22Rv1 (cell line): ENCODE results near the gene RBBP4.

Experiments used
- ZFX ChIP-seq: fragments of 450-650 bp; IDR thresholded peaks from 2 replicates; pipeline ENCODE4 v1.6.1; 2017; ENCODE audit warnings: antibody characterized with exemption, borderline replicate concordance
- TF ChIP-seq, protein P1 (sequence below): fragments of 450-650 bp; IDR thresholded peaks from 2 replicates; pipeline ENCODE4 v1.5.1; 2017; ENCODE audit warnings: mild to moderate bottlenecking

GRCh38 chr1:32618673-32619221, 32.3 kb upstream of the RBBP4 start:
- TF ChIP-seq, protein P1, sequence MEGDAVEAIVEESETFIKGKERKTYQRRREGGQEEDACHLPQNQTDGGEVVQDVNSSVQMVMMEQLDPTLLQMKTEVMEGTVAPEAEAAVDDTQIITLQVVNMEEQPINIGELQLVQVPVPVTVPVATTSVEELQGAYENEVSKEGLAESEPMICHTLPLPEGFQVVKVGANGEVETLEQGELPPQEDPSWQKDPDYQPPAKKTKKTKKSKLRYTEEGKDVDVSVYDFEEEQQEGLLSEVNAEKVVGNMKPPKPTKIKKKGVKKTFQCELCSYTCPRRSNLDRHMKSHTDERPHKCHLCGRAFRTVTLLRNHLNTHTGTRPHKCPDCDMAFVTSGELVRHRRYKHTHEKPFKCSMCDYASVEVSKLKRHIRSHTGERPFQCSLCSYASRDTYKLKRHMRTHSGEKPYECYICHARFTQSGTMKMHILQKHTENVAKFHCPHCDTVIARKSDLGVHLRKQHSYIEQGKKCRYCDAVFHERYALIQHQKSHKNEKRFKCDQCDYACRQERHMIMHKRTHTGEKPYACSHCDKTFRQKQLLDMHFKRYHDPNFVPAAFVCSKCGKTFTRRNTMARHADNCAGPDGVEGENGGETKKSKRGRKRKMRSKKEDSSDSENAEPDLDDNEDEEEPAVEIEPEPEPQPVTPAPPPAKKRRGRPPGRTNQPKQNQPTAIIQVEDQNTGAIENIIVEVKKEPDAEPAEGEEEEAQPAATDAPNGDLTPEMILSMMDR: no peak
- no peak for TF ChIP-seq ZFX
